Measurements from ENCODE around the gene CD83.
"Not testable (repeated sequence)": the region's sequence is repeated elsewhere in the genome, so short reads cannot be mapped to it uniquely, and the experiment has no call there.

CD83 gene

DNA sequence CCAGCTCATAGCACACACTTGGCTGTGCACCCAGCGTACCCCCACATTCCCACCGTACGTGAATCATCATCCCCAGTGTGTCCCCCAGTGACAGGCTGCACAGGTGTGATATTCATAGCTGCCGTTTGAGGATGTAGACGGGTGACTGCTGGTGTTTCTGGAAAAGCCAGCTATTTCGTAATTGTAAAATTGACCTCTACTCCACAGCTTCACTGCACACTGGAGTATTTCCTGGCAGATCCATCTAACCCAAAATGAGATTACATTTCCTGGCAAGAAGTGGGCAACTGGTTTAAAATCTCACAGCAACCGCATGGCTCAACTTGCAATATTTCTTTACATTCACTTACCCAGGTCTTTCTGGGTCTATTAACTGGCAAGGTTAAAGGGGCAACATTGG is 30.3 kb downstream of the CD83 start:
- DNase-seq: no peak

DNA sequence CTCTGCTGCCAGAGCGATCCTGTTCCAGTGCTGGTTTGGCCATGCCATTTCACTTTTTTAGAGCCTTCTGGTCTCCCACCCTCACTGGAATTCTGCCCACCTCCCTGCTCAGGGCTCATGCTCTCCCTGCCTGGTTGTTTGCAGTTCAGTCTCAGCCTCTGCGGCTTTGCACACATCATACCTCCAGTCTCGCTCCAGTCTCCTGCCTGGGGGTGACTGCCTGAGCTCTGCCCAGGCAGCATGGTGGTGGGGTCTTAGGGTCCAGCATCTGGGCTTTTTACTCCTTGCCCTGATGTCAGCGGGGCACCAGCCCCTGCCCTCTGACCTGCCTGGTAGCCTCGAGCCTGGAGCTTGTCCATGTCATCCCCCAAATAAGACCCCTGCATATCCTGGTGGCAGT is 30.9 kb downstream of the CD83 start:
- DNase-seq: no peak

DNA sequence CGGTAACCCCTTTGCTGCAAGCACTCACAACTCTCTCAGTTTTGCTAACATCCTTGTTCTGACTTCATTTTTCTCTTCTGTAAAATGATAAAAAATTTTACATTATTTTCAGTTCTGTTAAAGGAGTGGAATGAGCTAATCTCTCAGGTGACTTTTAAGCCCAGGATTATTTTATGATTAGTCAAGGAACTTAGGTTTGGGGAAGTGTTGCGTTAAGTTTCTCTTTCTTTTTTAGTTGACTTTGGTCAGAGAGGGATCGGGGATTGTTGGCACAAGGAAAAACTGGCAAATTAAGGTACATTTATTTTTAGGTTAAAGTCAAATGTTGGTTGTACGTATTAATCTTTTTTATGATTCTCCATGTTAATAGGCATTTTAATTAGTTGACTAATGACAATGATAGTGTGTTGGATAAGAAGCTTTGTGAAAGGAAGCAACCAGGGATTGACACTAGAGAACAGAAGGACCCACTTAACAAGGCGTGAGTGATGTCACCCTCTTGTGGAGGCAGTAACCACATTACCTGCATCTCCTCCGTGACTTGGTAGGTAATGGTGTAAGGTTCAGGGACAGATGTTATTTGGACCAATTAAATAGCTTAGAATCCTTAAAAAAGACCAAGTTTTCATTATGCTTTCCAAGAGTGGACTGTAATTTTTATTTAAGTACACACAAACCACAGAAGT is 31.6 kb downstream of the CD83 start:
- no peak for DNase-seq

DNA sequence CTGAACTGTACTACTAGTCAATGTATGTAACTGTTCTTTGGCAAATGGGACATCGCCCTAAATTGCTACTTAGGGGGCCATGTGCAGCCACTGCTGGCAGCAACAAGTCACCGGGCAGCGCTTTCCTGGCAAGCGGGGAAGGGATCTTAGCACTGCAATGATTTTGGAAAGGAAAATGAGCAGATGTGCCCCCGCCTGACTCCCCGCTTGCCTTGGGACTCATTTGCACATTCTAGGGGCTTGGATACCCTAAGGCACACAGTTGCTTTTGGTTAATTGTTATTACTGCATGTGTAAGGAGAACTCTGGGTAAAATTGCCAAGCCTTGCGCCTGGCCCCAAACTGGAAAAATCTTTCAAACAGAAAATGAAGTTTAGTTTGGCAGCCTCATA is 32.2 kb downstream of the CD83 start:
- no peak for DNase-seq

DNA sequence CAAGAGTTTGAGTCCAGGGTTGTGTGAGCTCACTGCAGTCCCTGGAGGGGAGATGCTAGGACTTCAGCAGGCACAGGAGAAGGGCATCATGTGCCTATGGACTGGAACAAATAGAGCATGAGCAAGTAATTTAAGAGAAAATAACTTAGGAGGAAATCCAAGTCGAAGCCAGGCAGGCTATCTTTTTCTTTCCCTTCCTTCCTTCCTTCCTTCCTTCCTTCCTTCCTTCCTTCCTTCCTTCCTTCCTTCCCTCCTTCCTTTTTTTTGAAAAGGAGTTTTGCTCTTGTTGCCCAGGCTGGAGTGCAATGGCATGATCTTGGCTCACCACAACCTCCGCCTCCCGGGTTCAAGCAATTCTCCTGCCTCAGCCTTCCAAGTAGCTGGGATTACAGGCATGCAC is 33.7 kb downstream of the CD83 start:
- DNase-seq: not testable (repeated sequence)

DNA sequence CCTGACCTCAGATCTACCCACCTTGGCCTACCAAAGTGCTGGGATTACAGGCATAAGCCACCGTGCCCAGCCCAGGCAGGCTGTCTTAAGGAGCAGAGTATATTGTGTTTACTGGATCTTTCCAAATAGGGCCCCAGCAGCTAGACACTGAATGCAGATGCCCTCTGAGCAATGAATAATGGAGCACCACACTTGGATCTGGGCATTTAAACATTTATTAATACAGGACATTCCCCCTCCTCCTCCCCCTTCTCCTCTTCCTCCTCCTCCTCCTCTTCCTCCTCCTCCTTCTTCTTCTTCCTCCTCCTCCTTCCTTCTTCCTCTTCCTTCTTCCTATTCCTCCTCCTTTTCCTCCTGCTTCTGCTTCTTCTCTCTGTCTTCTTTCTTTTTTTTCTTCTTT is 34.2 kb downstream of the CD83 start:
- no peak for DNase-seq

DNA sequence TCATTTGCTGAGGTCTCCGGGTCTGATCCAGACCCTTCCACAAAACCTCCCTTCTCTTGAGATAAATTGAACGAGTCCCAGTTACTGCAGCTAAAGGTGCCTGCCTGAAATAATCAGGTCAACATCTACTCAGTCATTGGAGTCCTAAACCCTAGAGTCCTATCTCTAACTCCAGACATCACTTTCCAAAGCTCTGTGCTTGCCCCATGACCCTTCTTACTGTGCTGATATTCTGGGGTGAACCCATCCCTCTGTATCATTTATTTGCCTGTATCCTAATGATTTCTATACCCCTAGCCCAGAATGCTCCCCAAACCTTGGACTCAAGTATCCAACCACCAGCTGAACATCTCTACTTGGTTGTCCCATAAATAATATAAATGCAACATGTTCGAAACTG is 35.7 kb downstream of the CD83 start:
- no peak for DNase-seq

DNA sequence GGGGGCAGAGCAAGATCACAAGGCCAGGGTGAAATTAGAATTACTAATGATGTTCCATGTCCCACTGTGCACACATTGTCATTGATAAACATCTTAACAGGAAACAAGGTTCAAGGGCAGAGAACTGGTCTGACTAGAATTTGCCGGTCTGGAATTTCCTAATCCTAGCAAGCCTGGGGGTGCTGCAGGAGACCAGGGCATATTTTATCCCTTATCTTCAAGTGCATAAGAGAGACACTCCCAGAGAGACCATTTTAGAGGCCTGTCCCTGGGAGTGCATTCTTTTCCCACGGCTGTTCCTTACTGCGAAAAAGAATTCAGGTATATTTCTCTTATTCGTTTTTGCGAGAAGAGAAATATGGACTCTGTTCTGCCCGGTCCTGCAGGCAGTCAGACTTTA is 41.5 kb downstream of the CD83 start:
- DNase-seq: no peak

DNA sequence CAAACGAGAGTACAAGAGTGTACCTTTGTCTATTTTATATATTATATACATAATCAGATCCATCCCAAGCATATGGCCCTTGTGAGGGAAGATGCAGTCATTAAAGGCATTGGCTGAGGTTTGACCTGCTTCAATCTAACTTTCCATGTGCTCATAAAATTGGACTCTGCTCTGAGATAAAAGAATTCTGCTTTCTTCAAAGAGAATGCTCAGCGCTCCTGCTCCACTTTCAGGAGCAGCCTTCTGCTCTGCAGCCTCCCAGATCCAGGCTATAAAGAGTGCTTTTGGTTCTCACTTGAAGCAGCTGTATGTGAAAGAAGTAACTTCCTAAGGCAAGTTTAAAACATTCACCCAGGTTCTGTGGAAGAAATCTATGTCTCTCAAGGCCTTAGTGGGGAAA is 45.3 kb downstream of the CD83 start:
- DNase-seq: no peak

DNA sequence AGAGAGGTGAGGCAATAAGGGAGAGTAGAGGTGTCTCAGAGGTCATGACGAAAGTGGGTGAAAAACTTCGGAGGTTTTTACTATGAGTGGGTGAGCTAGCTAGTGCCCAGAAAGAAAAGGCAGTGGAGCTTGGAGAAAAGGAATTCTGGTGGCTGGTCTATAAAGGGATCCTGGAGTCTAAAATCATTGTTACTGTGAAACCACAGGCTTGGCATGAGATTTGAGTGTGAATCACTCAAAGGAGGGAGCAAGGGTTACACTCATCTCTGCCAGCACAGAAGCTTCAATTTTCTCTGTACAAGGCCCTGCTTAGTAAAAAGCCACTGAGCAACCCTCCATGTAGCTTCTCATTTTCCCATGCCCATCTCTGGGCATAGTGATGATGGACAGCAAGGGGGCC is 47.5 kb downstream of the CD83 start:
- DNase-seq: no peak

DNA sequence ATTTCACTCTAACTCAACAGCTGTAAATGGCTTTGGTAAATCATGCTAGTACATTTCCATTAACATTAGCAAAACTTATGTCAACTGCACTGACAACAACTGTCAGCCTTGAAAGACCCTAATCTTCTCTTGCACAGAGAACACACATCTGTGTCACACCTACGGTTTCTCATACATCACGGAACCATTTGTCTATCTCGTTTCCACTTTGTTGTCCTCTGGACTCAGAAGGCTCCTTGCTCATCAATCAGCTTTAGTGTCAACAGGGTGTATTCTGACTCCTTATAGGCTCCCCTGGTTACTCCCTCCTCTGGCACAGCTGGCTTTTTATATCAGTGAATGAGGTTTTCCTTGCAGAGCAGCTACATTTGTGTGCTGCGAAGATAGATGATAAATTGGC is 49.3 kb downstream of the CD83 start:
- DNase-seq: no peak

DNA sequence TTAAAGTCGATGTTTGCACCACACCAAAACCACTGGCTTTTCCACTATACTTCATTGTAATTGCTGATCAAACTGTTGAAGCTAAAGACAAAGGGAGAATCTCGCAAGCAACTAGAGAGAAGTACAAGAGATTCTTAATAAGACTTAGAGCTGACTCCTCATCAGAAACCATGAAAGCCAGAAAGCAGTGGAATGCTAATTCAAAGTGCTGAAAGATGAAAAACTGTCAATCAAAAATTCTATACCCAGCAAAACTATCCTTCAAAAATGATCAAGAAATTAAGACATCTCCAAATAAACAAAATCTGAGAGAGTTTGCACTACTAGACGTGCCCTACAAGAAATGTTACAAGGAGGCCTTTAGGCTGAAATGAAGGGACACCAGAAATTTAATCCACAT is 52.6 kb downstream of the CD83 start:
- no peak for DNase-seq

DNA sequence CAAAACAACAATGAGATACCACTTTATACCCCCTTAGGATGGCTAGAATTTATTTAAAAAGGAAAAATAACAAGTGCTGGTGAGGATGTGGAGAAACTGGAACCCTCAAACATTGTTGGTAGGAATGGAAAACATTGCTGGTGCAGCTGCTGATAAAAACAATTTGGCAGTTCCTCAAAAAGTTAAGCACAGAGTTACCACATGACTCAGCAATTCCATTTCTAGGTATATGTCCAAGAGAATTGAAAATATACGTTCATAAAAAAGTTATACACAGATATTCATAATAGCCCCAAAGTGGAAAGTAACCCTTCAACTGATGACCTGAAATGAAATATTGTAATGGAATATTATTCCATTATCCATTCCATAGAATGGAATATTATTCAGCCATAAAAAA is 55.0 kb downstream of the CD83 start:
- DNase-seq: no peak

DNA sequence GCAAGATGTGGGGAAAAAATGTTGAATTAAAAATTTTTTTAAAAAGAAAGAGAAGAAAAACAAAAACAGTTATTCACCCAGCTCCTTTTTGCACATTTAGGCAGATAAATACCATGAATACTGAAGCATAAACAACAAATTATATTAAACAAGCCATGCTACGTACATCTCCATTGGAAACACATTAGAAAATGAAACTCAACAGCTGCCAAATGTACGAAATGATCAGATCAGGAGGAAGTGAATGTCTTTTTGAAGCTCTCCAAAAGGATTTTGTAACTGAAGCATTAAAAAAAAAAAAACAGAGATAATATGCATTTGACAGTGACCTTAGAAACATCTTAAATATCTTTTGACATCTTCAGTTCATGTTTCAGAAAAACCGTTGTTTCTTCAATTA is 56.7 kb downstream of the CD83 start:
- DNase-seq: no peak

DNA sequence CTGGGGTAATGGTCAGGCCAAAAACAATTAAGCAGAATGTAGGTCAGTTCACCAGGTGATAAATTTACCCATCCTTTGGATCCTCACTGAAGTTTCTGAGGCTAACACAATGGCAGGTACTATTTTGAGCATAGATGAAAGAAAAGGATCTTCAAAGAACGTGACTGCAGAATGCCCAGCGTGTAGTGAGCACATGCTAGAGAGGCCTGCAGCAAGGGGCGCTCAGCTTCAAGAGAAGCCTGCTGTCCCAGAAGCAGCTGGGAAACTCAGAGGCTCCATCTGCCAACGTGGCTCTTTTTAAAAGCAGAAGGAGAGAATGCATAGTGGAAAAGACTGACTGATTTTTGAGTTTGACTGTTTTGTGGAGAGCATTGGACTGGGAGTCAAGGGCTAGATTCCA is 57.4 kb downstream of the CD83 start:
- no peak for DNase-seq

DNA sequence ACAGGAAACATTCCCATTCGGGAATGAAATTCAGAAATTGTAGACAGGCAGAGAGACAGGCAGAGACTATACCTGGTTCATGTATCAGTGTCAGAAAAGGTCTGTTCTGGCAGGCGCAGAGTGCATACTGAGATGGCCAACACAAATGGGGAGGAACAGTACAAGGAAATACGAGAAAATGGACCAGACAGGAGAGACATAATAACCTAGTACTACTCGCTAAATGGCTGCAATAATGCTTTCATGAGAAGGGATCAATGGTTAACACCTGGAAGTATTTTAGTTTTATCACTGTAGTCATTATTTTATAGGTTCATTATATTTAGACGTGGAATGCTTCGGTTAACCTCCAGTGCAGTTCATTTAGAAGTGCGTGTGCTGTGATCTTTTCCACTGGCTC is 58.9 kb downstream of the CD83 start:
- no peak for DNase-seq

DNA sequence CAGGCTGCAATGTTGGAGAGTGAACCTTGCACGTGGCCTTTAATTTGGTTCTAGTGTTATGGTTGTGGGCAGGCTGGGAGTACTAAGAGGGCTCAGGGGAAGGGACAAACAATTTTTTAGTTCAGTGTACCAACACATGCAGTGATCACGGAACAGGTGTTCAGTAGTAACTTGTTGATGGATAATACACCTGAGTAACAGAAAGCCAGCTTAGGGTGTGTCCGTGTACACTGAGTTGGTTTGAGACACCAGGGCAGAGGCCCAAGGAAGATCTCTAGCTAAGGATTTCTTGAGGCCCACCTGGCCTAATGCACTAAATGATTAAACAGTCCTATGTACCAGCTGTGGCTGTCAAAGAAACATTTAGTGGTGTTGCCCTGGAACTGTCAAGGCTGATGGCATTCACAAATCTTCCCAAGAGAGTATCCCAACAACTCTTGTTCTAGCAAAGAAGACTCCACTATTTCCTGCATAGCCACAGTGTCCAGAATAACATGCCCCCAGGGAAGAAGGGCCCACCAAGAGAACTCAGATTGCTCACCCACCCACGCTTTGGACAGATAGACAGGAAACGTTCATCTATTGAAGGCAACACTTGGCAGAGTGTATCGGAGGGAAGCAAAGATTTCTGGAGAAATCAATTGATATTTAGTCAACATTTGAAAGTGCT is 60.0 kb downstream of the CD83 start:
- no peak for DNase-seq

DNA sequence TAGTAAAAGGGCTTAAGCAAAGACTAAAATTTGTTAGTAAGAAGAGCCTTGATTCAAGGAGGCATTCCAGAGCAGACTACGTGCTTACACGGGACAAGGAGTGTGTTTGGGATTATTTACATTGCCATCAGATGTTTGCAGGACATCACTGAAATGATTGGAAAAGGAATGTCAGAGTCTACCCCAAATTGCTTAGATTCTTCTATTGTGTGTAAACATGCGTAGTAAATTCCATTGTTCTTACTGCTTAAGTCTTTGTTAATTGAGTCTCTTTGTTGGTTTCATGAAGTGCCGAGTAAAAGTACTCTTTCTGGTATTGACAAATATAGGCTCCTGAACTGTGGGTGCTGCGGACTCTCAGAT is 60.5 kb downstream of the CD83 start:
- no peak for DNase-seq

DNA sequence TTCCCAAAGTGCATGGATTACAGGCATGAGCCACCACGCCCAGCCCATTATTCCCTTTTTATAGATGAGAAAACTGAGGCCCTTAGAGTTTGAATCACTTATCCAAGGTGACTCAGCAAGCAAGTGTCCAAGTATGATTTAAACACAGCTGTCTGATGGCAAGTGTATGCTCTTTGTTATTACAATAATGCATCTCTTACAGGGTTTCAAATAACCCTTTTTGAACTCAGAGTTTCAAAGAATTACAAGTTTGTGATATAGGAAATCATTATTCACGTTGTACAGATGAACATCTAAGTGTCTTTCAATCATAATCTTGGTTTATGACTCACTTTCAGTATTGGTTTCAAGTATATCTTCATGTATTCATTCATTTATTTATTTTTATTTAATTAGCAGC is 63.0 kb downstream of the CD83 start:
- no peak for DNase-seq

DNA sequence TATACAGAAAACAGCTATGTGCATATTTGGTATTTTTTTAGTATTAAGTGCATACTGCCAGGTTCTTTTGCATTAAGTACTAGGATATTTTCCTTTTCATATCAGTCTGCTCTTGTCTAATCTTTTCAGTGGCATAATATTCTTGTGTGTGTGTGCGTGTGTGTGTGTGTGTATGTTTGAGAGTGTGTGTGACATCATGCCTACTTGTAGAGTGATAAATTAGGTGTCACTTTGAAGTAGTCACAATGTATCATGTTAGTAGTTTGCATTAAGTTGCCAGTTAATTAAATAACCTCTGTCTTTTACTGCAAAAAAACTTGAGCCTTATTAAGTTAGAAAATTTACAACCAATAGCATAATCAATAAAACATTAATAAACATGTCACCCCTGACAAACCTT is 65.3 kb downstream of the CD83 start:
- no peak for DNase-seq

Data from right kidney (tissue), 1 donor.